GM10847 (cell line): Measurements from ENCODE around the gene MPI.
A peak's percentile ranks its signal among the peaks of the same experiment; 100 is the strongest.

Experiments
- POLR2A ChIP-seq: IDR thresholded peaks from 2 replicates; pipeline ENCODE4 v1.6.1; 2011; ENCODE audit not compliant: insufficient read length; ENCODE audit errors: extremely low read depth

MPI gene

GRCh38 chr15:74856537-74856936 is 33.3 kb upstream of the MPI start:
- no peak for TF ChIP-seq POLR2A

- no peak for TF ChIP-seq POLR2A
Measured at GRCh38 chr15:74857082-74857655, 32.7 kb upstream of the MPI start.

GRCh38 chr15:74857671-74858368 is 32.0 kb upstream of the MPI start:
- TF ChIP-seq POLR2A, result no peak

GRCh38 chr15:74858369-74858740 is 31.5 kb upstream of the MPI start:
- no peak for TF ChIP-seq POLR2A

GRCh38 chr15:74863239-74864056 is 26.4 kb upstream of the MPI start:
- TF ChIP-seq POLR2A, result no peak

GRCh38 chr15:74864296-74864695 is 25.5 kb upstream of the MPI start:
- no peak for TF ChIP-seq POLR2A

- TF ChIP-seq POLR2A, result no peak
Measured at GRCh38 chr15:74865316-74865715, 24.5 kb upstream of the MPI start.

GRCh38 chr15:74866090-74866489 is 23.8 kb upstream of the MPI start:
- no peak for TF ChIP-seq POLR2A

- TF ChIP-seq POLR2A, result no peak
Measured at GRCh38 chr15:74867466-74868038, 22.3 kb upstream of the MPI start.

- TF ChIP-seq POLR2A, result no peak
Measured at GRCh38 chr15:74868059-74868458, 21.8 kb upstream of the MPI start.

- TF ChIP-seq POLR2A, result no peak
Measured at GRCh38 chr15:74869372-74869725, 20.5 kb upstream of the MPI start.

- TF ChIP-seq POLR2A, result peak; percentile 27
Measured at GRCh38 chr15:74869726-74870407, 20.0 kb upstream of the MPI start.

- TF ChIP-seq POLR2A, result no peak
Measured at GRCh38 chr15:74870436-74871215, 19.2 kb upstream of the MPI start.

- no peak for TF ChIP-seq POLR2A
Measured at GRCh38 chr15:74872702-74873035, 17.2 kb upstream of the MPI start.
